Activated CD8-positive, alpha-beta memory T cell treated with anti-CD3 and anti-CD28 coated beads, Interleukin-2, amount 10 ng/mL, durations not matched to agents 7 days and 5 days (primary cell): ENCODE measurements around the gene MYOZ3. TPM values are rescaled to one million over a fixed set of nuclear protein-coding genes. Genes with fewer than 3 reads are reported as not detected.

Experiments
- ATAC-seq: fragments of 150-1000 bp; cut with Tn5 transposase; one replicate; pipeline ENCODE4 v1.10.0; 2021; ENCODE audit warnings: moderate library complexity
- CTCF ChIA-PET: fragments of 350-600 bp; sonication (Branson Sonifier 250); formaldehyde crosslinking; loops from one replicate; lab custom pipeline; 2021; ENCODE audit warnings: antibody characterized with exemption; lab: Charles Lee
- DNase-seq: peaks from one replicate; pipeline ENCODE4 v3.0.0-alpha.2; 2020
- H3K27ac Mint-ChIP-seq: one replicate; pipeline ENCODE4 v1.8.0; 2021; ENCODE audit warnings: mild to moderate bottlenecking, mixed read lengths
- H3K27me3 Mint-ChIP-seq: one replicate; pipeline ENCODE4 v1.8.0; 2021; ENCODE audit warnings: mixed read lengths
- H3K36me3 Mint-ChIP-seq: one replicate; pipeline ENCODE4 v1.8.0; 2021; ENCODE audit warnings: mild to moderate bottlenecking, mixed read lengths
- H3K4me1 Mint-ChIP-seq: one replicate; pipeline ENCODE4 v1.8.0; 2021; ENCODE audit warnings: mixed read lengths
- H3K4me3 Mint-ChIP-seq: one replicate; pipeline ENCODE4 v1.8.0; 2021; ENCODE audit warnings: mild to moderate bottlenecking, moderate library complexity, mixed read lengths
- H3K9me3 Mint-ChIP-seq: one replicate; pipeline ENCODE4 v1.8.0; 2022; ENCODE audit warnings: low read depth, mixed read lengths
- total RNA-seq, 2 experiments: library from RNA; stranded (reverse); gene quantifications; one replicate each; pipeline ENCODE4 v1.2.3, GENCODE V29; 2021

Gene MYOZ3
- total RNA-seq, 2 experiments from 2014 or later, result not detected

DNA sequence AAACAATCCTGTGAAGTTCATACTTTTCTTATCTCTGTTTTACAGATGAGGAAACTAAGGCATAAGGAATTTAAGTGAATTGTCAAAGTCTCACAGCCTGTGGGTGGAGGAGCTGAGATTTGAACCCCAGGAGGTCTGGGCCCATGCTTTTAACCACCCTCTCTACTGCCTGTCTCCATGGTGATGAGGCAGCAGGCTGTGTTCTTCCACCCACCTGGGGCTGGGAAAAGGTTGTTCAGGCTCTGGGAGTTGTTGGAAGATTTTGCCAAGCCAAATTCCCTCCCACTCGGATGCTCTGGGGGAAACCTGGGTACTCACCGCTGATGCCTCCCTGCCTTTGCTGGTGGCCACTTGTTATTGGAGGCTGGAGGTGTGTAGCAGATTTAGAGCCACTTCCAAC is 38.9 kb upstream of the MYOZ3 start:
- Mint-ChIP-seq H3K27me3 (peaks cover 25% of the 10 kb centered on the region), H3K4me1 (peaks cover 13% of the 10 kb centered on the region), H3K9me3 (no peaks in the 10 kb centered on the region), H3K27ac (no peak overlapping the region), H3K36me3 (no peaks in the 10 kb centered on the region), H3K4me3 (no peak overlapping the region)
- no peak for DNase-seq
- CTCF ChIA-PET, result no interaction called here
- ATAC-seq, result no peak

DNA sequence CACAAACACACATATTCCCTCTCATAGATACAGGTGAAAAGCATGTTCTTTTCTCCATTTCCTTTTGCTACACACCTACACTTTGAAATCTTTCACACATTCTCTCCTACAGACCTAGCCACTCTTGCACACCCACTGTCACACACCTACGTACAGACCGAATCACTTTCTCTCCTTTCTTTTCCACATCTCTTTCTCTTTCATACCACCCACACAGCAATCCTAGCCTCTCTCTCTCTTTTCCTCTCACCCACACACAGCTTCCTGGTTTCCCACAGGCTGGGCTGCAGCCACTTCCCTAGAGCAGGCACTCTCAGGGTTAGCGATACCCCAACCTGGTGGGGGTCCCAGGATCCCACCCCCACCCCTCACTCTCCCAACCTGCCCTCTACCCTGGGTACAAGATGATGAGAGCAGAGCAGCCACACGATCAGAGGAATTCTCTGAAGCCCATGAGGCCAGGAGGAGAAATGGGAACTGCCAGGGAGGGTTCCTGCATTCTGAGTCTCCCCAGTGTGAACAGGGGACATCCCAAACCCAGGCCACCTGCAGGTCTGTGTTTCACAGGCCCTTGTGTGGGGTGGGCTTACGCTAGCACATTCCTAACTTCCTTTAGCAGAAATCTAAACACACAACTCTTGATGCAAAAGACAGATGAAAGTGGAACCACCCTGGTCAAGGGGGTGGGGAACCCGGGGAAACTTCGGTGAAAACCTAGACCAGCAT is 37.7 kb upstream of the MYOZ3 start:
- ATAC-seq, result no peak
- Mint-ChIP-seq H3K36me3 (no peaks in the 10 kb centered on the region), H3K27ac (no peak overlapping the region), H3K27me3 (peaks cover 25% of the 10 kb centered on the region), H3K4me1 (peaks cover 13% of the 10 kb centered on the region), H3K9me3 (no peaks in the 10 kb centered on the region), H3K4me3 (no peak overlapping the region)
- DNase-seq, result no peak
- CTCF ChIA-PET, result no interaction called here

DNA sequence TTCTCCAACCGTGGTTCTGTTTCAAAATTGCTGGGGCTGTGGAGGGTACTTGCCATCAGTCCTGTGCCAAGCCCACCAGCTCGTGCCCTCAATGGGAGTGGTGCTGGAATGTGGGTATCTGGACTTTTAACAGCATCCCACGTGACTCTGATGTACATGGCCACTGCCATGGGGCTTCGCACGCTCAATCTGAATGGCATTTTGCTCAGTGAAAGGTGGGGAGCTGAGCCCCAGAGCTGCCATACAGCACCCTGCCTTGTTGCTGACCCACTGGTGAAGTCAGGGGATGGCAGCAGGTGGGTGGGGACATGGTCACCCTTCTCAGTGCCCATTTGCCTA is 37.2 kb upstream of the MYOZ3 start:
- H3K36me3 Mint-ChIP-seq, result no peaks in the 10 kb centered on the region
- CTCF ChIA-PET, result no interaction called here
- ATAC-seq (no peak), DNase-seq (no peak)
- peaks cover 13% of the 10 kb centered on the region for H3K4me1 Mint-ChIP-seq
- peaks cover 25% of the 10 kb centered on the region for H3K27me3 Mint-ChIP-seq
- H3K4me3 Mint-ChIP-seq, result no peak overlapping the region
- no peaks in the 10 kb centered on the region for H3K9me3 Mint-ChIP-seq
- H3K27ac Mint-ChIP-seq, result no peak overlapping the region

DNA sequence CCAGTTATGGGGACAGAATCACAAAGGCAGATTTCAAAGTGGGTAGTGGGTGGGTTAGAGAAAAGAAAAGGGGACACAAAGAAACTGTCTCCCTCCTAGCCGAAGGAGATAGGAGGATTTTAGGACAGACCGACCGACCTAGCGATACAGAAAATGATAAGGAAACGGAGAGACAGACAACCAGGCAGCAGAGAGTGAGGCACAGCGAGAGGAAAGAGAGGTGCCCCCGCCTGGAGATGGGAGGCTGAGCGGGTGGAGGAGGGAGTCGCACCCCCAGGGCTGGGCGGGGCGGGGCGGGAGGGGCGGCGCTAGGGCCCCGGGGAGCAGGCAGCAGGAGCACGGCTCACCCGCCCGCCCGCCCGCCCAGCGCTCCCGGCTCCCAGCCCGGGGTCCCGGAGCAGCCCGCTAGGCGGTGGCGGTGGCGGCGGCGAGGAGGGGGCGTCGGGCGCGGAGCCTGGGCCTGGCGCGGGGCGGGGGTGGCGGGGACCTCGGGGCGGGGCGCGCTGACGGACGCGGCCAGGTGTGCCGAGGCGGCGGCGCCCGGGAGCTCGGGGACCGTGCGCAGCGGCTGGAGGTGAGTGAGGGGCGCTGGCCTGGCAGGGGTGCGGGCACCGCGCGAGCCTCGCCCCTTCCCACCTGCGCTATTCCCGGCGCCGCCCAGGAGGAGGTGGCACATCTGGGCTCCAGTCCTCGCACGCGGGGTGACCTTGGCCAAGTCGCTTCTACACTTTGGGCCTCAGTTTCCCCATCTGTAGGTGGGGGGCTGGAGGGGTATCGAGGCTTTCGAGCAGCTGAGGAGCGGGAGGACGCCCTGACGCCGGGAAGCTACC is 36.5 kb upstream of the MYOZ3 start:
- H3K4me3 Mint-ChIP-seq, result peak overlapping the region; percentile 57
- CTCF ChIA-PET, result no interaction called here
- H3K36me3 Mint-ChIP-seq, result no peaks in the 10 kb centered on the region
- H3K4me1 Mint-ChIP-seq, result peaks cover 13% of the 10 kb centered on the region
- ATAC-seq (peak; percentile 63), DNase-seq (no peak)
- peaks cover 25% of the 10 kb centered on the region for H3K27me3 Mint-ChIP-seq
- no peak overlapping the region for H3K27ac Mint-ChIP-seq
- H3K9me3 Mint-ChIP-seq, result no peaks in the 10 kb centered on the region

DNA sequence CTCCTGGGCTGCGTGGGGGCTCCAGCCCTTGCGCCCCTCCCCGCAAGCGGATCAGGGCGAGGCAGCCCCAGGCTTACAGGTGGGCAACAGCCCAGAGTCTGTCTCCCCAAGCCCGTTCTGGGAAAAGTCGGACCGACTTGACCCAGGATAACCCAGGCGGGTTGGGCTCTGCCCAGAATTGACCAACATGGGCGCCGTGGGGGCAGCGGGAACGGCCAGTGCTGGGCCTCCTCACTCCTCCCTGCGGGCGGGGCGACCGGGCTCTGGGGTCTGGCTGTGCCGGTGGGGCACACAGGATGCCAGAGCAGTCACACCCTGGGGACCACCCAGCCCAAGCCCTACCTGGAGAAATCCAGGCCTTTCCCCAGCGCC is 35.9 kb upstream of the MYOZ3 start:
- Mint-ChIP-seq H3K9me3 (no peaks in the 10 kb centered on the region), H3K4me1 (peaks cover 13% of the 10 kb centered on the region), H3K27me3 (peaks cover 25% of the 10 kb centered on the region), H3K27ac (no peak overlapping the region), H3K4me3 (no peak overlapping the region), H3K36me3 (no peaks in the 10 kb centered on the region)
- CTCF ChIA-PET, result no interaction called here
- ATAC-seq (no peak), DNase-seq (no peak)

DNA sequence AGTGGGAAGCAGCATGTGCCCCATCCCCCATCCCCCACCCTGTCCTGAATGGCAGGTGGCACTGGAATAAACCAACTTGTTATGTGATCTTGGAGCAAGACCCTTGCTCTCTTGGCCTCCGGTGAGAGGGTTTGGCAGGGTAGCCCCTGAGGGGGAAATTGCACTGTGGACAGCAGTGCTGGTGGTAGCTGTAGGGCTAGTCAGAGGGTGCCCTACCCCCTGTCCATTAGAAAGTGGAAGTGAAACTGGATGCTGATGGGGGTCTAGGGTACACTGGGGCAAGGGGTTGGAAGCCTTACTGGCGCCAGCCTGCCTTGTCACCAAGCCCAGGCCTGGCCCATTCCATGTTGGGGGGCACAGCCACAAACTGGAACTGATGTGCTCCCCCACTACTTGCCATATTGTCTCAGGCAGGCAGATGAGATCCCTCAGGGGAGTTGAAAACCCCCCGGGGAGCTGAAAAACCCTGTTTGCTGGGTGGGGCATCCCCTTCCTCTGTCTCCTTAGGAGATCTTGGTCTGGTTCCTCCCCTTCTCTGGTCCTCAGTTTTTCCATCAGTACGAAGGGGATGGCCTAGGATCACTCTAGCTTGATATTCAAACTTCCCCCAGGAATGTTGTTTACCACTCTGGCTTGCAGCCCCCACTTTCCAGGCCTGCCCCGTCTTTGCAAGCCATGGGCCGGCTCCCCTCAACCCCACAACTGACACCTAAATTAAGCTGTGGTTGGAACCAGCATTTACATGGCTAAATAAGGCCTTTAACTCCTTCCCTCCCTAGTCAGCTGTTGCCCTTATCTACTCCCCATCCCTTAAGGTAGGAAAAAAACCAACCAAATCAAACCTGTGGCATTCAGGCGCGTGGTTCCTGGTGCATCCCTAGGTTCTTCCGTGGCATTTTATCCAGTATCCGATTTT is 35.0 kb upstream of the MYOZ3 start:
- Mint-ChIP-seq H3K4me3 (no peak overlapping the region), H3K4me1 (peaks cover 13% of the 10 kb centered on the region), H3K36me3 (no peaks in the 10 kb centered on the region), H3K9me3 (no peaks in the 10 kb centered on the region), H3K27ac (no peak overlapping the region), H3K27me3 (peaks cover 25% of the 10 kb centered on the region)
- DNase-seq (no peak), ATAC-seq (no peak)
- CTCF ChIA-PET, result no interaction called here

DNA sequence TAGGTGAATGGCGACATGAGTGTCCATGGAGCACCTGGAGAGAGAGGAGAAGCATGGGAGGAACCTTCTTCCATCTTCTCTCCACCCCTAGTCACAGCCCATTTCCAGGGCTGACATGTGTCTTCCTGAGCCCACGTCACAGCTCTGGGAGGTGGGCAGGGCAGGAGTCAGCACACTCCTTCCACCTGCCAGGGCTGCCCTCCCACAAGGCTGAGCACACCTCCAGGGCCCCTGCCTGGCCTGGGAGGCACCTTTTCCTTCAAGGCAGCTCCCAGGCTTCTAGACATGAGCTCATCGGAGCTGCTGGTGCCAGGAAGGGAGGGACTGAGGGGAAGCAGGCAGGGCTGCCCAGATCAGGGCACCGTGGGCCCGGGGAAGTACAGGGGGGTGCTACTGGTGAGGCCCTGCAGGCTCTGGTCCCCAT is 34.2 kb upstream of the MYOZ3 start:
- no peak for DNase-seq
- Mint-ChIP-seq H3K4me3 (no peak overlapping the region), H3K9me3 (no peaks in the 10 kb centered on the region), H3K36me3 (no peaks in the 10 kb centered on the region), H3K4me1 (peaks cover 13% of the 10 kb centered on the region), H3K27ac (no peak overlapping the region), H3K27me3 (peaks cover 25% of the 10 kb centered on the region)
- ATAC-seq, result no peak
- CTCF ChIA-PET, result no interaction called here

DNA sequence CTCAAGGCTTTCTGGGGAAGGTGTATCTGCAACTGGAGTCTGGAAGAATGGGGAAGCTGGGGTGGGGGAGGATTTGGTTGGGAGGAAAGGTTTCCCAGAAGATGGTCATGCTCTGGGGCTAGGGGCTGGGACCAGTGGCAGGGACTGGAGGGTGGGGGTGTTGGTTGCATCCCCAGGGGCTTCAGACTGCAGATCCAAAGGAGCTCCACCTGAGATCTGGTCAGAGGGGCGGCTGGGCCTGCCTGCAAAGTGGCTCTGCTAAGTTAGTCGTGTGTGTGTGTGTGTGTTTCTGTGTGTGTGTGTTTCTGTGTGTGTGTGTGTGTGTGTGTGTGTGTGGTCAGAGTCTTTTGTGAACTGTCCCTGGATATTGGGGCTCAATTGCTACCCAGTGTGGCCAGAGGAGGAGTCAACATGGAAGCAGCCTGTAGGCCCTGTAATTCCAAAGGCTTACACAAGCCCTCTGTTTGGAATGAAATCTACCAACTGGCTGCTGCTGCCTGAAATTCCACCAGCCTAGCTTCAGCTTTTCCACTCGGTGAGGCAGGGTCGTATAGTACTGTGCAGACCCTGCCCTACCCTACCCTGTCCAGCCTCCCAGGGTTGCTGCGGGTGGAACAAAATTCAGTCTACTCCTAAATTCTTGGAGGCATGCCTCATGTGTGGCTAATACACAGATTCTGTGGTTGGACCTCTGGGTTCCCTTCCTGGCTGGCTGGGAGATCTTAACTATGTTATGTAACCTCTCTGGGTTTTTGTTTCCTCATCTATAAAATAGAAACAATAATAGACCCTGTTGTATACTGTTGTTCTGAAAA is 33.1 kb upstream of the MYOZ3 start:
- H3K4me1 Mint-ChIP-seq, result peaks cover 13% of the 10 kb centered on the region
- ATAC-seq, result no peak
- no peaks in the 10 kb centered on the region for H3K36me3 Mint-ChIP-seq
- H3K27ac Mint-ChIP-seq, result no peak overlapping the region
- no peak overlapping the region for H3K4me3 Mint-ChIP-seq
- no peak for DNase-seq
- H3K9me3 Mint-ChIP-seq, result no peaks in the 10 kb centered on the region
- CTCF ChIA-PET, result no interaction called here
- peaks cover 23% of the 10 kb centered on the region for H3K27me3 Mint-ChIP-seq

DNA sequence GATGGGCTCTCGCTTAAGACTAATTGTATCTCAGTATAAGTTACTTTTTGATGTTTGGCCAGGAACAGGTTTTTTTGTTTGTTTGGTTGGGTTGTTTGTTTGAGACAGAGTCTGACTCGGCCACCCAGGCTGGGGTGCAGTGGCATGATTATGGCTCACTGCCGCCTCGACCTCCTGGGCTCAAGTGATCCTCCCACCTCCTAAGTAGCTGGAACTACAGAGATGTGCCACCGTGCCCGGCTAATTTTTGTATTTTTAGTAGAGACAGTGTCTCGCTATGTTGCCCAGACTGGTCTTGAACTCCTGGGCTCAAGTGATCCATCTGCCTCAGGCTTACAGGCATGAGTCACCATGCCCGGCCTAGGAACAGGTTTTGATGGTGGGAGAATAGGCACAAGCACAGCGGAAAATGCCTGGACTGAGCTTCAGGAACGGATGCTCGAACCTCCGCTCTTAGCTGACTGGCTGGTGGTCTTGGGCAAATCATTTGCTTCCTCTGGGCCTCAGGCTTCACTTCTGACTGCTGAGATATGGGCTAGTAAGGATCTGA is 32.0 kb upstream of the MYOZ3 start:
- no peak overlapping the region for H3K4me3 Mint-ChIP-seq
- no peak overlapping the region for H3K27ac Mint-ChIP-seq
- CTCF ChIA-PET, result interaction anchor here (1.2 kb wide), 1 partner anchor 609 kb away, joined by 3 read pairs; no protein-coding TSS in a partner anchor
- ATAC-seq (no peak), DNase-seq (no peak)
- peaks cover 4% of the 10 kb centered on the region for H3K4me1 Mint-ChIP-seq
- H3K9me3 Mint-ChIP-seq, result no peaks in the 10 kb centered on the region
- H3K27me3 Mint-ChIP-seq, result peaks cover 13% of the 10 kb centered on the region
- H3K36me3 Mint-ChIP-seq, result no peaks in the 10 kb centered on the region

DNA sequence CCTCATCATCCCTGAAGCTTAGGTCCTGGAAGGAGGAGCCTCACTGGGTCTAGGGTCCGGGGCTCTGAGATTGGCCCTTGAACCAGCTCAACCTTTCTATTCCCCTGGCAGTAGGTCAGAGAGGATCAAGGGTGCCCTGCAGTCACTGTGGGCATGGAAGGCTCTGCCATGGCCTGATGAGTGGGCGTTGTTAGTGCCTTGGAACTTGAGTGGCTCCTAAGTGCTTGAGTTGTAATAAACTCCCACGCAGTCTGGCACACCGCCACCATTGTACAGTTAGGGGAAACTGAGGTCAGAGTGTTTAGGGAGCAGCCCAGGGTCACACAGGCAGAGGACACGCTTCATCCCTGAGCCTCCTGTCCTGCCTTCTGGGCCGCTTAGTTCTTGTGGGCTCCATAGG is 31.0 kb upstream of the MYOZ3 start:
- Mint-ChIP-seq H3K36me3 (no peaks in the 10 kb centered on the region), H3K4me1 (no peaks in the 10 kb centered on the region), H3K27me3 (peaks cover 9% of the 10 kb centered on the region), H3K27ac (no peak overlapping the region), H3K9me3 (no peaks in the 10 kb centered on the region), H3K4me3 (no peak overlapping the region)
- ATAC-seq (no peak), DNase-seq (no peak)
- CTCF ChIA-PET, result interaction anchor here (1.2 kb wide), 1 partner anchor 608 kb away, joined by 3 read pairs; no protein-coding TSS in a partner anchor

DNA sequence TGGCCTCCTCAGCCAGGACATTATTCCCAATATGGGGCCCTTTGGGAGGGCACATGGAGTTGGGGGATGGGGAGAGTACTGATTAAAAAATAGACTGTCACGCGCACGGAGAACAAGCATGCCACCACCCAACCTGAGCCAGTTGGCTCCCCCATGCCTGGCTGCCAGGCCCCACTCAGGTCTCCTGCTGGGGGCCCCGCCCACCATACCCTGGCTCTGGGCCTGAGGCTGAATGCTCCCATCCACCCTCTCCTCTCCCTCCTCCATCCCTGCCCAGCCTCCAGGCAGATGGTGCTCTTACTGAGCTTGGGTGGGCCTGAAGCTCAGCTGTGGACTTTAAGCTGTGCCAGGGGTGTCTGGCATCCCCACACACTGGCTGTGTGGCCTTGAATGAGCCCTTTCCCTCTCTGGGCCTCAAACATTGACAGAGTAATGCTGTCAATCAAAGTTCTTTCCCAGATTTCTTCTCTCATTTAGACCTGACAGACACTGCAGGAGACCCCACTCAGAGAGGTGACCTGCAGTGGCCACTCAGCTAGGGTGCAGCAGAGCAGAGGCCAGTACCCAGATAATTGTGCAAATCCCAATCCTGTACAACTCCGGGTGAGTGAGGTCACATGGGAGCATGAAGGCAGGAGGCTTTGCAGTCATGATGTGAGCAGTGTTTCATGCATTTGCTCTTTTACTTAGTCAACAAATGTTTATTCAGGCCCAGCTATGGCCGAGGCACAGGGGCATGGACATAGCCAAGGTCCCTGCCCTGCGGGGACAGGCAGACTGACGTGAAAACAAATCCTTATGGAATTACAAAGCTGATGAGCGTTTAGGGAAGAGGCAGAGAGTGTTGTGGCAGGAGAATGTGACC is 30.4 kb upstream of the MYOZ3 start:
- Mint-ChIP-seq H3K36me3 (no peaks in the 10 kb centered on the region), H3K9me3 (no peaks in the 10 kb centered on the region), H3K4me1 (no peaks in the 10 kb centered on the region), H3K4me3 (no peak overlapping the region), H3K27ac (no peak overlapping the region), H3K27me3 (peaks cover 10% of the 10 kb centered on the region)
- CTCF ChIA-PET, result interaction anchor here (1.2 kb wide), 1 partner anchor 608 kb away, joined by 3 read pairs; no protein-coding TSS in a partner anchor
- ATAC-seq (no peak), DNase-seq (no peak)

DNA sequence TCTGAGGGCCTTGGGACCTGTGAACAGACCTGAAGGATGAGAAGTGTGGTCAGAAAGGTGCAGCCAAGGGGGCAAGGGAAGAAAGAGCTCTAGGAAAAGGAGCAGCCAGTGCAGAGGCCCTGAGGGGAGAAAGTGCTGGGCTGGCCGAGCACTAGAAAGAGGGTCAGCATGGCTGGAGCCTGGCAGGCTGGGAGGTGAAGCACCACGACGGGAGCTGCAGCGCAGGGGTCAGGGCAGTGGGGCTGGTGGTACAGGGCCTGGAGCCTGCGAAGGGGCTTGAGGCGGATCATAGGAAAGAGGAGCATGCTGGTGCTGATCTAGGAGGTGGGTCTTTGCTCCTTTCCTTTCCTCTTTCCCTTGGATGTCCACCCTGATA is 29.7 kb upstream of the MYOZ3 start:
- Mint-ChIP-seq H3K4me1 (no peaks in the 10 kb centered on the region), H3K4me3 (no peak overlapping the region), H3K27me3 (peaks cover 9% of the 10 kb centered on the region), H3K36me3 (no peaks in the 10 kb centered on the region), H3K27ac (no peak overlapping the region), H3K9me3 (no peaks in the 10 kb centered on the region)
- CTCF ChIA-PET, result interaction anchor here (0.7 kb wide), 1 partner anchor 86 kb away, joined by 3 read pairs; no protein-coding TSS in a partner anchor
- ATAC-seq, result no peak
- no peak for DNase-seq
